Urothelium cell line (cell line): Measurements from ENCODE around the gene CCL25.

Source experiments
- DNase-seq: peaks from one replicate; pipeline ENCODE4 v3.0.0; 2011; ENCODE audit warnings: low spot score, mixed read lengths
- FAIRE-seq: peaks from 2 replicates; lab custom pipeline; 2011; peaks lifted over from hg19 to GRCh38; lab: Jason Lieb, UNC

Gene CCL25

GRCh38 chr19:8044018-8044417 lies 8.5 kb upstream of the CCL25 start:
- FAIRE-seq, result no peak
- no peak for DNase-seq

- FAIRE-seq, result no peak
These were observed 6.5 kb upstream of the CCL25 start for GRCh38 chr19:8045872-8046568.

GRCh38 chr19:8046569-8047165 lies 5.9 kb upstream of the CCL25 start:
- FAIRE-seq (no peak), DNase-seq (no peak)

More at GRCh38 chr19:8045872-8046568, 6.5 kb upstream of the CCL25 start:
- no peak for DNase-seq

GRCh38 chr19:8050274-8051096 lies 2.1 kb upstream of the CCL25 start:
- no peak for DNase-seq
- FAIRE-seq, result no peak

- no peak for FAIRE-seq
- no peak for DNase-seq
These were observed 1.6 kb downstream of the CCL25 start for GRCh38 chr19:8054169-8054568.

- FAIRE-seq, result no peak
- DNase-seq, result no peak
These were observed 4.0 kb downstream of the CCL25 start for GRCh38 chr19:8056533-8056932.

GRCh38 chr19:8057545-8058270 lies 5.1 kb downstream of the CCL25 start:
- DNase-seq, result no peak
- FAIRE-seq, result no peak

GRCh38 chr19:8064911-8065874 lies 12.6 kb downstream of the CCL25 start:
- DNase-seq (no peak), FAIRE-seq (no peak)

GRCh38 chr19:8065875-8066261 lies 13.3 kb downstream of the CCL25 start:
- FAIRE-seq (no peak), DNase-seq (no peak)

GRCh38 chr19:8069096-8069973 lies 16.8 kb downstream of the CCL25 start:
- no peak for DNase-seq

GRCh38 chr19:8071912-8072311 lies 19.4 kb downstream of the CCL25 start:
- no peak for DNase-seq
- no peak for FAIRE-seq

More at GRCh38 chr19:8069096-8069973, 16.8 kb downstream of the CCL25 start:
- FAIRE-seq, result no peak

GRCh38 chr19:8074501-8074900 lies 21.9 kb downstream of the CCL25 start:
- FAIRE-seq, result no peak
- DNase-seq, result no peak

GRCh38 chr19:8075158-8076074 lies 22.9 kb downstream of the CCL25 start:
- no peak for DNase-seq
- FAIRE-seq, result no peak

GRCh38 chr19:8079988-8080387 lies 27.4 kb downstream of the CCL25 start:
- DNase-seq (no peak), FAIRE-seq (no peak)

GRCh38 chr19:8080832-8081231 lies 28.3 kb downstream of the CCL25 start:
- FAIRE-seq, result no peak
- no peak for DNase-seq

- no peak for DNase-seq
- no peak for FAIRE-seq
These were observed 29.3 kb downstream of the CCL25 start for GRCh38 chr19:8081569-8082550.

GRCh38 chr19:8083141-8083540 lies 30.6 kb downstream of the CCL25 start:
- no peak for FAIRE-seq

More at GRCh38 chr19:8083141-8083540, 30.6 kb downstream of the CCL25 start:
- DNase-seq, result no peak
